Measurements from ENCODE around the gene RGL1. TPM values are rescaled to one million over a fixed set of nuclear protein-coding genes. Genes with fewer than 3 reads are reported as not detected.
"Not testable (repeated sequence)": the region's sequence is repeated elsewhere in the genome, so short reads cannot be mapped to it uniquely, and the experiment has no call there.

Gene RGL1
- total RNA-seq, 1 donor: 1.5 TPM

DNA sequence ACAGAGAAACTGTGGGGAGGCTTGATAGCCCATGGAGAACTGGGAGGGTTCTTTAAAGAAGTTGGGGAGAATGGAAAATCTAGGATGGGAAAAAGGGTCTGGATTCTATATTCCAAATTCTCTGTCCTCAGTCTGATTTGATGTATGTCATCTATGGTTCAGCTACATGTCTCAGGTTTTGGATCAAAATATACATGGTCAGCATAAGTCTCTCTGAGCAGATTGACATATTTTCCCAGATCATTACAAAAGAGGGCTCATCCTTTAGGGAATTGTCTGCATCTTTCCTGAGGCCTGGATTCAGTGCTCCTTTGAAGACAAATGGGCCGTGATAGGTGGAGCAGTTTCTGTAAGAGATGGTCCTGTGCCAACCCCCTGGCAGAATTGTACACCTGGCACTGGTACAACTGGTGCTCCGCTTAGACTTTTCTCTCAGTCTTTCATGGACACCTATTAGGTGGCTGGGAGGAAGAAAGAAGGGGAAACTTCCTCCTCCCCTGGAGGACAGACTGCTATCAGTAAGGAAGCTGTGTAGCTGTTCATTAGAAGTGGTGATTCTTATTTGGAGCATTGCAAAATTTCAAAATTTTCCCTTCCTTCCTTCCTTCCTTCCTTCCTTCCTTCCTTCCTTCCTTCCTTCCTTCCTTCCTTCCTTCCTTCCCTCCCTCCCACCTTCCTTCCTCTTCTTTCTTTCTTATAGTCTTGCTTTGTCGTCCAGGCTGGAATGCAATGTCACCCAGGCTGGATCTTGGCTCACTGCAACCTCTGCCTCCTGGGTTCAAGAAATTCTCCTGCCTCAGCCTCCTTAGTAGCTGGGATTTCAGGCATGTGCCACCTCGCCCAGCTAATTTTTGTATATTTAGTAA is 26.1 kb upstream of the RGL1 start:
- H3K27me3 ChIP-seq (ENCODE audit: insufficient read depth, low read length): no peaks in the 10 kb centered on the region
- H3K4me1 ChIP-seq (ENCODE audit: insufficient read depth, low read length): no peaks in the 10 kb centered on the region
- H3K9me3 ChIP-seq (ENCODE audit: low read depth, low read length): peaks cover 8% of the 10 kb centered on the region
- no peak overlapping the region for H3K4me3 ChIP-seq (ENCODE audit: low read length)

DNA sequence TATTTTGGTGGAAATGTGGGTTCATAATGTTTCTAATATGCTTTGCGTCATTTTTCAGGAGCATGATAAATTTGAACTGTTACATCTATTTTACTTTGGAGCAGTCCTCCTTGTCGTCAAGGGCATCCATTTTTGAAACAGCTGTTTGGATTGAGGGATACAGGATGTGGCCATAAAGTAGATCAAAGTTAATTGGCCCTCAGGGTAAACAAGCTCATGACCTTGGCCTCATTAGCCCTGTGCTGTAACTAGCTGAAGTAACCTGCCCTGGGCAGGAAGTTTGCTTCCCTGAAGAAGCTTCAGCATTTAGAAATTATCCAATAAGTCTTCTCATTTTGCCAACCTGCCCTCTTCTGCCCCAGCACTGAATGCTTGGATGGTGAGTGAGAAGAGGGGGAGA is 24.8 kb upstream of the RGL1 start:
- no peaks in the 10 kb centered on the region for H3K4me1 ChIP-seq (ENCODE audit: insufficient read depth, low read length)
- H3K27me3 ChIP-seq (ENCODE audit: insufficient read depth, low read length): no peaks in the 10 kb centered on the region
- no peak overlapping the region for H3K4me3 ChIP-seq (ENCODE audit: low read length)
- peaks cover 3% of the 10 kb centered on the region for H3K9me3 ChIP-seq (ENCODE audit: low read depth, low read length)

DNA sequence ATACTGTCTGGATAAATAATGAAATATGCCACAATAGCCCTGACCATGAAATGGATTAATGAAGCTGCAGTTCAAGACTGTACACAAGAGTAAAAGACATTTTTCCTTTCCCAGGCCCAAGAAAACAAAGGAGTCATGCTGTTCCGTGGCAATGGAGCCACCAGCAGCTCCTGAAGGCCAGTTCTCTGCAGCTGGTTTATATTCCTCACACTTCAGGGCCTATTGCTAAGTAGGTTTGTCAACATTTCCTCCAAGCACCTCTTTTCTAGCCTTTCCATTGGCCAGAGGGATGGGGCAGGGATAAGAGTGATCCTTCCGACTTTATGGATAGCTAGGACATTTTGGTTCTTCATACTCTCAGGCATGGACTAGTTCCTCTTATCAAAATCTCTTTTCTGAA is 24.2 kb upstream of the RGL1 start:
- Histone ChIP-seq H3K4me3 (ENCODE audit: low read length) (no peak overlapping the region), H3K4me1 (ENCODE audit: insufficient read depth, low read length) (no peaks in the 10 kb centered on the region), H3K9me3 (ENCODE audit: low read depth, low read length) (no peaks in the 10 kb centered on the region), H3K27me3 (ENCODE audit: insufficient read depth, low read length) (no peaks in the 10 kb centered on the region)

DNA sequence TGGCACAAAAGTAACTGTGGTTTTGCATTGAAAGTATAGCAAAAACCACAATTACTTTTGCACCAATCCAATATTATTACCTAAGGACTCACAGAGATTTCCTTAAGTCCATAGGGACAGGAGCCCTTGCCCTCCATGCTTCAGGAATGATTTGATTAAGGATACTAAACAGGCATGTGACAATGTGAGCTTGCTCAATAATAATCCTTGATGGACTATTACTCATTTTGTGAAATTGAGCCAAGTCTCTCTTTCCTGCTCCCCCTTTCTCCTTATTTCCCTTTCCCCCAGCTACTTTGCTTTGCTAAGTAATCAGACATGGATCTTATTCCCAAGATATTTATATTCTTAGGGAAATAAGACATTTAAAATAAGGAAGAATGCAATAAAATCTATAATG is 21.6 kb upstream of the RGL1 start:
- Histone ChIP-seq H3K9me3 (ENCODE audit: low read depth, low read length) (no peaks in the 10 kb centered on the region), H3K4me1 (ENCODE audit: insufficient read depth, low read length) (no peaks in the 10 kb centered on the region), H3K27me3 (ENCODE audit: insufficient read depth, low read length) (no peaks in the 10 kb centered on the region), H3K4me3 (ENCODE audit: low read length) (no peak overlapping the region)

DNA sequence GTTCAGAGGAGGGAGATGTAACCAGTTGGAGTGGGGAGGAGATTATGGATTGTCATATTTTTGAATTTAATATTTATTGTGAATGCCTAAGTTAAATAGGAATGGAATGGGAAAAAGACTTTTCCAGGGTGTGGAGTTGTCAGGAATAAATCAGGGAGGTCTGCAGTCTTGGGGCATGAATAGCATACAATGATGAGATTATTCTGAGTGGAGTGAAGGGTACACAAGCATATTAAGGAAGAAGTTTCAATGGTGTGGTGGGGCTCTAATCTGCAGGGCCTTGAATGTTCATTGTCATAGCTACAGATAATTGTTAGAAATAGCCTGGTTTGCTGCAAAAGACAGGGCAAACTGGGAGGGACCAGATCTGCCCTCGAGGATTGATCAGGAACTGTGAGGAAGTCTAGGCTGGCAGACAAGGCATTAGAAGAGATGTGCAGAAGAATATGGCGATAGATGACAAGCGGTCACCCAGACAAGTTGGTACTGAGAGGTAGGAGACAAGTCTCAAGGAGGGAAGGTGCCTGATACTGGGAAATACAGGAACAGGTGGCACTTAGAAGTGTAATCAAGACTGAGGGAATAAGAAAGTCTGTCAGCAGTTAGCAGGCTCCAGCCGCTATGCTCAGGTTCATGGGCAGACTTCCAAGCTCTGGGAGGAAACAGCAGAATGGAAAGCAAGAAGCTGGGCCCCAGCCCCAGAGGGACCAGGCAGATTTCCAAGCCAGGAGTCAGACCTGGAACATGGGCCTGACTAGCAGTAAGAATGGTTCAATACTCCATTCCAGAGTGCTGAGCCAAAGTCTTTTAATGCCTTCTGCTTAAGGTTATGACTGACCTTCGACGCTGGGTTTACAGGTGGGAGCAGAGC is 20.9 kb upstream of the RGL1 start:
- Histone ChIP-seq H3K27me3 (ENCODE audit: insufficient read depth, low read length) (no peaks in the 10 kb centered on the region), H3K4me3 (ENCODE audit: low read length) (no peak overlapping the region)

DNA sequence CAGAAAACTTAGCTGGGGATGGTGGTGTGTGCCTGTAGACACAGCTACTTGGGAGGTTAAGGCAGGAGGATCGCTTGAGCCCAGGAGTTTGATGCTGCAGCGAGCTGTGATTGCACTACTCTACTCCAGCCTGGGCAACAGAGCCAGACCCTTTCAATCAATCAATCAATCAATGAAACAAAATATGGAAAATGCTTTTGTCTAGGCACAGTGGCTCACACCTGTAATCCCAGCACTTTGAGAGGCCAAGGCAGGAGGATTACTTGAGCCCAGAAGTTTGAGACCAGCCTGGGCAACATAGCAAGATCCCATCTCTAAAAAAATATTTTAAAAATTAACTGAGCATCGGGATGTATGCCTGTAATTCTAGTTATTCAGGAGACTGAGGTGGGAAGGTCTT is 19.0 kb upstream of the RGL1 start:
- H3K9me3 ChIP-seq (ENCODE audit: low read depth, low read length); H3K27me3 ChIP-seq (ENCODE audit: insufficient read depth, low read length); H3K4me3 ChIP-seq (ENCODE audit: low read length); H3K4me1 ChIP-seq (ENCODE audit: insufficient read depth, low read length): not testable (repeated sequence)

More for the DNA sequence above, 20.9 kb upstream of the RGL1 start:
- Histone ChIP-seq H3K4me1 (ENCODE audit: insufficient read depth, low read length) (no peaks in the 10 kb centered on the region), H3K9me3 (ENCODE audit: low read depth, low read length) (no peaks in the 10 kb centered on the region)

DNA sequence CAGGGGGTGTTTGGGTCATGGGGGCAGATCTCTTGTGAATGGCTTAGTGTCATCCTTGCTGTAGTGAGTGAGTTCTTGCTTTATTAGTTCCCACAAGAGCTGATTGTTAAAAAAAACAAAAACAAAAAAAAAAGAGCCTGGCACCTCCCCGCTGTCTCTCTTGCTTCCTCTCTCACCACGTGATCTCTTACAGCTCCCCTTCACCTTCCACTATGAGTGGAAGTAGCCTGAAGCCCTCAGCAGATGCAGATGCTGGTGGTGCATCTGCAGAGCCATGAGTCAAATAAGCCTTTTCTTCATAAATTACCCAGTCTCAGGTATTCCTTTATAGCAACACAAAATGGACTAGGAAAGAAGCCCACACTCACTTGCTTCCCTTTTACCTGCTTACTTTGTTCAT is 17.2 kb upstream of the RGL1 start:
- H3K9me3 ChIP-seq (ENCODE audit: low read depth, low read length): no peaks in the 10 kb centered on the region
- H3K27me3 ChIP-seq (ENCODE audit: insufficient read depth, low read length): peaks cover 3% of the 10 kb centered on the region
- H3K4me1 ChIP-seq (ENCODE audit: insufficient read depth, low read length): no peaks in the 10 kb centered on the region
- H3K4me3 ChIP-seq (ENCODE audit: low read length): no peak overlapping the region

DNA sequence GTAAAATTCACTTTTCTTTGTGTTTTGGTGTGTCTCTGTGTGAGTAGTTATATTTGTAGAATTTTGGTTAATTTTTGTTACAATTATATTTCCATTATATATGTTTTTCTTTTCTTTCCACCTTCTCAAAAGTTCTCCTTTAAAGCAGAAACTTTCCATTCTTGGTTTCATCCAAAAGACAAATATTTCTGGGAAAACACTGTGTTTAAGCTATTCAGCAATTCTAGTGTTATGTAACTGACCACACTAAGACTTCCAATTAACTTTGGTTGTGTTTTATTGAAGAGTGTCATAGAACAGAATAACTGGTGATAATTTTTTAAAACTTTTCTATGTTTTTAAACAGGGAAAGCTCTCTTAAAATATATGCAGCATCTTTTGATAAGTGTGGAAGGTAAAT is 13.6 kb upstream of the RGL1 start:
- H3K4me1 ChIP-seq (ENCODE audit: insufficient read depth, low read length): no peaks in the 10 kb centered on the region
- H3K27me3 ChIP-seq (ENCODE audit: insufficient read depth, low read length): peaks cover 3% of the 10 kb centered on the region
- no peaks in the 10 kb centered on the region for H3K9me3 ChIP-seq (ENCODE audit: low read depth, low read length)
- no peak overlapping the region for H3K4me3 ChIP-seq (ENCODE audit: low read length)

DNA sequence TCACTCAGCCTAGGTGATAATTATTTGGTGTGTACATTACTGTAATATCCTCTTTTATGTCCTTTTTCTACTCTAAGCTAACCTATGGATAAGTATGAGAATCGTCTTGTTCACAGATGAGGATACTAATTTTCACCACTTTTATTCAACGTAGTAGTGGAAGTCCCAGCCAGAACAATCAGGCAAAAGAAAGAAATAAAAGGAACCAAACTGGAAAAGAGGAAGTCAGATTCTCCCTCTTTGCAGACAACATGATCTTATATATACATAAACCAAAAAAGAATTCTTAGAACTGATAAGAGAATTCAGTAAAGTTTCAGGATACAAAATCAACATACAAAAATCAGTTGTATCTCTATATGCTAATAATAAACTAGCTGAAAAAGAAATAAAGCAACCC is 12.6 kb upstream of the RGL1 start:
- Histone ChIP-seq H3K27me3 (ENCODE audit: insufficient read depth, low read length) (peaks cover 3% of the 10 kb centered on the region), H3K9me3 (ENCODE audit: low read depth, low read length) (no peaks in the 10 kb centered on the region), H3K4me3 (ENCODE audit: low read length) (no peak overlapping the region), H3K4me1 (ENCODE audit: insufficient read depth, low read length) (no peaks in the 10 kb centered on the region)

DNA sequence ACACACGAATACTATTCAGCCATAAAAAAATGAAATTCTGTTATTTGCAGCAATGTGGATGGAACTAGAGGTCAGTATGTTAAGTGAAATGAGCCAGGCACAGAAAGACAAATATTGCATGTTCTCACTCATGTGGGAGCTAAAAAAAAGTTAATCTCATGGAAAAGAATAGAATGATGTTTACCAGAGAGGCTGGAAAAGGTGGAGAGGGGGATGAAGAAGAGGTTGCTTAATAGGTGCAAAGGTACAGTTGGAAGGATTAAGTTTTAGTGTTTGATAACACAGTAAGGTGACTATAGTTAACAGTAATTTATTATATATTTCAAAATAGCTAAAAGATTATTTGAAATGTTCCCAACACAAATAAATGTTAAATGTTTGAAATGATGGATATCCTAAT is 10.8 kb upstream of the RGL1 start:
- H3K4me1 ChIP-seq (ENCODE audit: insufficient read depth, low read length): no peaks in the 10 kb centered on the region
- peaks cover 3% of the 10 kb centered on the region for H3K27me3 ChIP-seq (ENCODE audit: insufficient read depth, low read length)
- no peak overlapping the region for H3K4me3 ChIP-seq (ENCODE audit: low read length)
- no peaks in the 10 kb centered on the region for H3K9me3 ChIP-seq (ENCODE audit: low read depth, low read length)

DNA sequence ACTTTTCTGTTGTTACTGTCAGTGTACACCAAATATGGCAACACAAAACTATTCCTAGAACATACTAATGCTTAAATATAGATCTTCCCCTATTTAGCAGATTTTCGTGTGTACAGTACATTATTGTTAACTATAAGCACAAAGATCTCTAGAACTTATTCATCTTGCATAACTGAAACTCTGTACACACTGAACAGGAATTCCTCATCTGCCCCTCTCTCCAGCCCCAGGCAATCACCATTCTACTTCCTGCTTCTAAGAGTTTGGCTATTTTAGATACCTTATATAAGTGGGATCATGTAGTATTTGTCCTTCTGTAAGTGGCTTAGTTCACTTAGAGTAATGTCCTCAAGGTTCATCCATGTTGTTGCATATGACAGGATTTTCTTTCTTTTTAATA is 4.5 kb upstream of the RGL1 start:
- peaks cover 8% of the 10 kb centered on the region for H3K9me3 ChIP-seq (ENCODE audit: low read depth, low read length)
- no peak overlapping the region for H3K4me3 ChIP-seq (ENCODE audit: low read length)
- H3K4me1 ChIP-seq (ENCODE audit: insufficient read depth, low read length): peaks cover 10% of the 10 kb centered on the region
- peaks cover 22% of the 10 kb centered on the region for H3K27me3 ChIP-seq (ENCODE audit: insufficient read depth, low read length)

DNA sequence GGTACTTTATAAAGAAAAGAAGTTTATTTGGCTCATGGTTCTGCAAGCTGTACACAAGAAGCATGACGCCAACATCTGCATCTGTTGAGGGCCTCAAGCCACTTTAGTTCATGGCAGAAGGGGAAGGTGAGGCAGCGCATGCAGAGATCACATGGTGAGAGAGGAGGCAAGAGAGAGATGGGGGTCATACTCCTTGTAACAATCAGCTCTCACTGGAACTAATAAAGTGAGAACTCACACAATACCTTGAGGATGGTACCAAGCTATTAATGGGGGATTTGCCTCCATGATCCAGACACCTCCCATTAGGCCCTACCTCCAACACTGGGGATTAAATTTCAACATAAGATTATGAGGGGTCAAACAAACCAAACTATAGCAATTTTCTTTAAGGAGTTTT is 3.3 kb upstream of the RGL1 start:
- peaks cover 19% of the 10 kb centered on the region for H3K4me1 ChIP-seq (ENCODE audit: insufficient read depth, low read length)
- peaks cover 31% of the 10 kb centered on the region for H3K27me3 ChIP-seq (ENCODE audit: insufficient read depth, low read length)
- H3K4me3 ChIP-seq (ENCODE audit: low read length): no peak overlapping the region
- peaks cover 8% of the 10 kb centered on the region for H3K9me3 ChIP-seq (ENCODE audit: low read depth, low read length)

DNA sequence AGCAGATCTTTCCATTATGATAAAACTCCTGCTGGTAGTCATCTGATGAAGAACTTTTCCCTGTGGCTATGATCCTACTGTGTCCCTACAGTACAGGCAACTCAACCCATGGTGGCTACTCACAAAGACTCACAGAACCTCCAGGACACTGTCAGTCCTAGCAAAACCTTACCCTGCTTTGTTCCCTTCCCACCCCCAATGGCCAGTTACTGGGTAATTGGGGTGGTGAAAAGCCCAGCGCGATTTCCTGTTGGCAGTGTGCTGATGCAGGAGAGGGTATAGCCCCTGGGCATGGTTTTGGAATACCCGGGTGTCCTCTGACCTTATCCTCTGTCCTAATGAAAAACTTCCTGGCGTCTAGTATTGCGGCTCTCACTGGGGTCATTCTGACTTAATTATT is 533 bp upstream of the RGL1 start:
- peaks cover 8% of the 10 kb centered on the region for H3K9me3 ChIP-seq (ENCODE audit: low read depth, low read length)
- H3K4me1 ChIP-seq (ENCODE audit: insufficient read depth, low read length): peaks cover 28% of the 10 kb centered on the region
- H3K4me3 ChIP-seq (ENCODE audit: low read length): no peak overlapping the region
- H3K27me3 ChIP-seq (ENCODE audit: insufficient read depth, low read length): peaks cover 36% of the 10 kb centered on the region

DNA sequence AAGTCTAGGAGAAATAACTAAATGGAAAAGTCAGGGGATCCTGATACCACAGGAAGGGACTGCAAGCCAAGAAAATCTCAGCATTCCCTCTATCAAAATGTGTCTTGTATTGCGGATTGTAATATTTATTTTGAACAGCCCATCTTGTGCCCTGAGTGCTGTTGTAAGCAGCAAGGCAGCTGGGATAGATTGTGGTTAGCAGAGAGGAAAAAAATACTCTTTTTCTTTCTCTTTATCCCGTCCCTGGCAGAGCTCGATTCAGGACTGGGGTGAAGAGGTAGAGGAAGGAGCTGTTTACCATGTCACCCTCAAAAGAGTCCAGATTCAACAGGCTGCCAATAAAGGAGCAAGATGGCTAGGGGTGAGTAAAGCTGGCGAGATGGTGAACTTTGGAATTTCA is 1.2 kb downstream of the RGL1 start:
- Histone ChIP-seq H3K4me3 (ENCODE audit: low read length) (no peak overlapping the region), H3K9me3 (ENCODE audit: low read depth, low read length) (peaks cover 8% of the 10 kb centered on the region), H3K27me3 (ENCODE audit: insufficient read depth, low read length) (peaks cover 36% of the 10 kb centered on the region), H3K4me1 (ENCODE audit: insufficient read depth, low read length) (peaks cover 28% of the 10 kb centered on the region)

DNA sequence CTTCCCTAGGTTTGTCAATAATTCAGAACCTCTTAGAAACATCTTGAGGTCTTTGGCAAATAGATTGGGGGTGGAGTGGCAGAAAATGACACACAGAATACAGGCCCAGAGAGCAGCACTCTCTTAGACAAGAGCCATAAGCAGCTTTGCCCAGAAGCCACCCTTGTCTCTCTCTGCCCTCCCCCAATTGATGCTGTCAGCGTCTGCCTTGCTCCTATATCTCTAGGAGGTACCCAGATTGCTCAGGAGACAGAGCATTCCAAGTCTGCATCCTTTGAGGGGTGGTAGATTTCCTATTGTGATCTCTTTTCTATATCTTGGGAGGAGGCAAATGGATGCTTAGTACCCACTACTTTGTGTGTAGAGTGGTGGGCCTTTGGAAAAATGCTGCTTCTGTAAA is 1.8 kb downstream of the RGL1 start:
- Histone ChIP-seq H3K27me3 (ENCODE audit: insufficient read depth, low read length) (peaks cover 36% of the 10 kb centered on the region), H3K4me3 (ENCODE audit: low read length) (no peak overlapping the region), H3K4me1 (ENCODE audit: insufficient read depth, low read length) (peaks cover 28% of the 10 kb centered on the region), H3K9me3 (ENCODE audit: low read depth, low read length) (peaks cover 7% of the 10 kb centered on the region)

All from mononuclear cell (primary cell).